OCI-LY7 (cell line): ENCODE results near the gene AMPH.

Experiments used
- EZH2phosphoT487 ChIP-seq: fragments of 200-600 bp; sonication (generic); IDR thresholded peaks from 2 replicates; pipeline ENCODE4 v1.6.1; 2018; ENCODE audit warnings: low read depth, borderline replicate concordance, mild to moderate bottlenecking, mixed run types, antibody characterized with exemption, low read length, moderate library complexity, mixed read lengths
- TF ChIP-seq, protein P1 (sequence below): fragments of 200-600 bp; sonication (generic); conservative IDR thresholded peaks from 2 replicates; pipeline ENCODE4 v1.5.1; 2014; ENCODE audit warnings: mild to moderate bottlenecking, antibody characterized with exemption, low read length, moderate library complexity, mixed read lengths

DNA sequence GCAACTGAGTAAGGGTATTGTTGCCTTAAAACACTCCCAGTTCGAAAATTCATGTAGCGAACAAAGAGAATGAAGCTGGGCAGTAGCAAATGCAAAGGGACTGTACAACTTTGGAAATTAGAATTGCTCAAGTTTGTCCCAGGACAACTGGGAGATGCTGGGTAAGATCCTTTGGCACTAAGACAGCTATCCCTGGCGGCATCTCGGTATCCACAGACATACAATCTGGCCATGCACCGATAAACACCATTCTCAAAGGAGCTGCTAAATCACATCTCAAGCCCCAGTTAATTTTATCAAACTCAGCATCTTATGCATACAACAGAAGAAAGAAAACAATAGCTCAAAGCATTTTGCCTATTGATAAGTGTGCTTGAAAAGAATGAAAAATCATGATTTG, 177.3 kb downstream of the AMPH start:
- TF ChIP-seq, protein P1, sequence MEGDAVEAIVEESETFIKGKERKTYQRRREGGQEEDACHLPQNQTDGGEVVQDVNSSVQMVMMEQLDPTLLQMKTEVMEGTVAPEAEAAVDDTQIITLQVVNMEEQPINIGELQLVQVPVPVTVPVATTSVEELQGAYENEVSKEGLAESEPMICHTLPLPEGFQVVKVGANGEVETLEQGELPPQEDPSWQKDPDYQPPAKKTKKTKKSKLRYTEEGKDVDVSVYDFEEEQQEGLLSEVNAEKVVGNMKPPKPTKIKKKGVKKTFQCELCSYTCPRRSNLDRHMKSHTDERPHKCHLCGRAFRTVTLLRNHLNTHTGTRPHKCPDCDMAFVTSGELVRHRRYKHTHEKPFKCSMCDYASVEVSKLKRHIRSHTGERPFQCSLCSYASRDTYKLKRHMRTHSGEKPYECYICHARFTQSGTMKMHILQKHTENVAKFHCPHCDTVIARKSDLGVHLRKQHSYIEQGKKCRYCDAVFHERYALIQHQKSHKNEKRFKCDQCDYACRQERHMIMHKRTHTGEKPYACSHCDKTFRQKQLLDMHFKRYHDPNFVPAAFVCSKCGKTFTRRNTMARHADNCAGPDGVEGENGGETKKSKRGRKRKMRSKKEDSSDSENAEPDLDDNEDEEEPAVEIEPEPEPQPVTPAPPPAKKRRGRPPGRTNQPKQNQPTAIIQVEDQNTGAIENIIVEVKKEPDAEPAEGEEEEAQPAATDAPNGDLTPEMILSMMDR: no peak
- TF ChIP-seq EZH2phosphoT487: no peak
